GM12872 (cell line): Measurements from ENCODE around the gene SRY.

Experiments used
- TF ChIP-seq, protein P1 (sequence below): IDR thresholded peaks from 3 replicates; pipeline ENCODE4 v1.5.1; 2011; ENCODE audit warnings: low read depth, mild to moderate bottlenecking, low read length, moderate library complexity; ENCODE audit not compliant: insufficient read depth

Gene SRY

DNA sequence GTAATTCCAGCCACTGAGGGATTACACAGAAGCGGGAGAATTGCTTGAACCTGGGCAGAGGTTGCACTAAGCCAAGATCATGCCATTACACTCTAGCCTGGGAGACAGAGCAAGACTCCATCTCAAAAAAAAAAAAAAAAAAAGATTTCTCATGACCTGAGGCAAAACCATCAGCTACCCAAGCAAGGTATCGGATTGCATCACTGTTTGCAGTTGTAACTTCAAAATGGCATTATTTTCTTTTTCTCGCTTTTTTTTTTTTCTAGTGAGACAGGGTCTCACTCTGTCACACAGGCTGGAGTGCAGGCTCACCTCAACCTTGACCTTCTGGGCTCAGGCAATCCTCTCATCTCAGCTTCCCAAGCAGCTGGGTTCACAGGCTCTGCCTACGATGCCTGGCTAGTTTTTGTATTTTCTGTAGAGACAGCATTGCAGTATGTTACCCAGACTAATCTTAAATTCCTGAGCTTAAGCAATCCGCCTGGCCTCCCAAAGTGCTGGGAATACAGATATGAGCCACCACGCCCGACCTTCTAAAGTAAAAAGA is 9.6 kb upstream of the SRY start:
- TF ChIP-seq, protein P1, sequence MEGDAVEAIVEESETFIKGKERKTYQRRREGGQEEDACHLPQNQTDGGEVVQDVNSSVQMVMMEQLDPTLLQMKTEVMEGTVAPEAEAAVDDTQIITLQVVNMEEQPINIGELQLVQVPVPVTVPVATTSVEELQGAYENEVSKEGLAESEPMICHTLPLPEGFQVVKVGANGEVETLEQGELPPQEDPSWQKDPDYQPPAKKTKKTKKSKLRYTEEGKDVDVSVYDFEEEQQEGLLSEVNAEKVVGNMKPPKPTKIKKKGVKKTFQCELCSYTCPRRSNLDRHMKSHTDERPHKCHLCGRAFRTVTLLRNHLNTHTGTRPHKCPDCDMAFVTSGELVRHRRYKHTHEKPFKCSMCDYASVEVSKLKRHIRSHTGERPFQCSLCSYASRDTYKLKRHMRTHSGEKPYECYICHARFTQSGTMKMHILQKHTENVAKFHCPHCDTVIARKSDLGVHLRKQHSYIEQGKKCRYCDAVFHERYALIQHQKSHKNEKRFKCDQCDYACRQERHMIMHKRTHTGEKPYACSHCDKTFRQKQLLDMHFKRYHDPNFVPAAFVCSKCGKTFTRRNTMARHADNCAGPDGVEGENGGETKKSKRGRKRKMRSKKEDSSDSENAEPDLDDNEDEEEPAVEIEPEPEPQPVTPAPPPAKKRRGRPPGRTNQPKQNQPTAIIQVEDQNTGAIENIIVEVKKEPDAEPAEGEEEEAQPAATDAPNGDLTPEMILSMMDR = no peak

DNA sequence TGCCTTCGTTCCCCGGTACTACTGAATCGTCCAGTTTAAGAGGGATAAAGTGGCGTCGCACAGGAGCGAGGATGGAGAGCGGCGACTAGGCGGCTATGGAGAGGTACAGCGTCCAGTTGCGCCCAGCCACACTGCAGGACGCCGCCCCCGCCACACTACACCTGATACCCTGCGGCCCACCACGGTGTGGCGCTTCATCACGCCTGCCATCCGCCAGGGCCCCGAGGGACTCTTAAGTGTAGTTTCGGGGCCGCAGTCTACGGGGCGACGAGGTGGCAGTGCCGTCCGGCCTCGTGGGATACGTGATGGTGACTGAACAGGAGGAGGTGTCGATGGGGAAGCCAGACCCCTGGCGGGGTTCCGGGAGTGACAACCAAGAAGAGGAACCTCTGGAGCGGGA is 2.3 kb upstream of the SRY start:
- TF ChIP-seq, protein P1 = no peak

DNA sequence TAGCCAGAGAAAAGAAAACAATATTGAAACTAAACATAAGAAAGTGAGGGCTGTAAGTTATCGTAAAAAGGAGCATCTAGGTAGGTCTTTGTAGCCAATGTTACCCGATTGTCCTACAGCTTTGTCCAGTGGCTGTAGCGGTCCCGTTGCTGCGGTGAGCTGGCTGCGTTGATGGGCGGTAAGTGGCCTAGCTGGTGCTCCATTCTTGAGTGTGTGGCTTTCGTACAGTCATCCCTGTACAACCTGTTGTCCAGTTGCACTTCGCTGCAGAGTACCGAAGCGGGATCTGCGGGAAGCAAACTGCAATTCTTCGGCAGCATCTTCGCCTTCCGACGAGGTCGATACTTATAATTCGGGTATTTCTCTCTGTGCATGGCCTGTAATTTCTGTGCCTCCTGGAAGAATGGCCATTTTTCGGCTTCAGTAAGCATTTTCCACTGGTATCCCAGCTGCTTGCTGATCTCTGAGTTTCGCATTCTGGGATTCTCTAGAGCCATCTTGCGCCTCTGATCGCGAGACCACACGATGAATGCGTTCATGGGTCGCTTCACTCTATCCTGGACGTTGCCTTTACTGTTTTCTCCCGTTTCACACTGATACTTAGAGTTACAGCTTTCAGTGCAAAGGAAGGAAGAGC is 488 bp downstream of the SRY start:
- TF ChIP-seq, protein P1 = no peak
